ENCODE data around the gene MARK2.

Gene MARK2

DNA sequence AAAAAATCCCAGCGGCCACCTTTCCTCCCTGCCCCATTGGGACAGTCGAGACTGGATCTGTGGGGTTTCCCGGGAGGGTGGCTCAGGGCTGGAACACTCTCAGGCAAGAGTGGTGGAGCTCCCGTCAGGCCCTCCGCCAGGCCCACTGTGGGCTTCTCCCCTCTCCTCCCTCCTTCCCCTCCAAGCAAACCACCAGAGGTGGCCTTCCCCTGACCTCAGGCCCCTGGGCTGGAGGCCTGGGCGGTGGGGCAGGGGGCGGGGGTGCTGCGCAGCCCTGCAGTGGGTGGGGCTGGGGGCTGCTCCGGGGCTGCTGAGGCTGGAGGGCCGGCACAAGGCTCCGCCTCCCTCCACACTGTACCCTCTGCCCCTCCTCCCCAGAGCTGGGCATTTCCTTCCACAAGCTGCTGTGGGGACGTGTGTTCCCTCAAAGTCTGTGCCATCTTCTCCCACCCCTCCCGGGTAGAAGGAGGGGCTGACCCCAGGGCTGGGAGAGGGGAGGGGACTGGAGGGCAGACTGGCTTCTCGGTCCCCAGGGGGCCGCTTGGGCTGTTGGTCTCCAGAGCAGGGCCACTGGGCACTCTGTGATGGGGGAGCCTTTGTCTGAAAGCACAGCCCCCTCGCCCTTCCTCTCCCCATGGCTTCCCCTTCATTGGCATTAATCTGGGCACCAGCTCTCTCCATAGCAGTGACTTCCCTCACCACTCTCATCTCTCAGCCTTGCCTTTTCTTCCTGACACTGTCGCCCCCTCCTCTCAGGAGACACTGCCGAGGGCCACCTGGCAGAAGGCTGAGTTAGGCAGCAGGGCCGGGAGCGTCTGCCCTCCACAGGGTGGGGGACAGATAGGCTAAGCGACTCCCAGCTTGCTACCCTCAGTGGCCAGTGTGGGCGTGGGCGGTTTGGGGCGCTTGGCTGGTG is 70.9 kb downstream of the MARK2 start:
- no peak for DNase-seq (ENCODE audit: low read depth)

- no peak for DNase-seq (ENCODE audit: low read depth)
These were observed 71.8 kb downstream of the MARK2 start for GRCh38 chr11:63910675-63911074.

DNA sequence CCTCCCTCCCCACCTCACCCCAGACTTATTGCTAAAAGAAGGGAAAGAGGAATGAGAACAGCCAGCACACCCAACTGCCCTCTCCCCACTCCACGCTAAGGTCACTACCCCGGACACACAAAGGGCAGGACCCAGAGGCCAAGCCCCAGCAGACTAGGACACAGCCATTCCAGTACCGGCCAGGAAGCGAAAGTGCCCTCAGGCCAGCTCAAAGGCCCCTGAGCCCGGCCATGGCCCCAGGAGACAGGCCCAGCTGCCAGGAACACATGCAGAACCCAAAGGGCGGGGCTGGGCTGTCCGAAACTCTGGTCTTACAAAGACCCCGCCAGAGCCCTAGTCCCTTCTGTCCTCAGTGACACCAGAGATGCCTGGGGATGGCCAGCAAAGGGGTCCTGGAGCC is 72.5 kb downstream of the MARK2 start:
- DNase-seq (ENCODE audit: low read depth): no peak

DNA sequence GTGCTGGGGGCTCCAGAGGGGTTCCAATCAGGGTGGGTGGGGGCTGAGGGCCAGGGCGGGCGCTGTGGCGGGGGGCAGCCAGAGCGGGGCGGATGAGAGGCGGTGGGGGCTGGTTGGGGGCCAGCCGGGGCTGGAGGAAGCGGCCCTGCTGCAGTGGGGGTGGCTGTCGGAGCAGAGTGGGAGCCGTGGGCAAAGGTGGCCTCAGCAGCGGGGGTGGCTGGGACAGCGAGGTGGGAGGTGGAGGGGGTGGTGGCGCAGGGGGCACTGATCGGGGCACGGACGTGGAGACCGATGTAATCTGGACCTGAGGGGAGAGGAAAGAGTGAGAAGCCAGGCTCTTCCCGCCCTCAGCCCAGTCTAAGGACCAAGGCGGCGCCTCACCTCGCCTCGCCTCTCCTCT is 73.0 kb downstream of the MARK2 start:
- no peak for DNase-seq (ENCODE audit: low read depth)

DNA sequence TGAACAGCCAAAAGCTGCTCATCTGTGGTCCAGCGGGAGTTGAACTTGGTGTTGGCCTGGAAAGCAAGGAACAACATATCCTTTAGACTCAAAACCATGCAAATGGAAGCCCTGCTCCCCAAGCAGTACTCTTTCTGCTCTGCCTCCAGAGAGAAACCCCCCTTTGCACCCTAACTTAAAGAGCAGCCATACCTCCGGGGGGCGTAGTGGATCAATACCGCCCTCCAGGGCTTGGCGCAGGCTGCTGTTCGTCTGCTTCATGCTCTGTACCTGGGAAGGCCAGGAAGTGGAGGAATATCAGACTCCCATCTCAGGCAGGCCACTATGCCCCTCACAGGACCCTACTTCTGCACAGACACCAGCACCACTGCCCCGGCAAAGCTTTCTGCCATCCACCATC is 73.8 kb downstream of the MARK2 start:
- no peak for DNase-seq (ENCODE audit: low read depth)

GRCh38 chr11:63913866-63914830 is 75.2 kb downstream of the MARK2 start:
- no peak for DNase-seq (ENCODE audit: low read depth)

- no peak for DNase-seq (ENCODE audit: low read depth)
These were observed 76.2 kb downstream of the MARK2 start for GRCh38 chr11:63914896-63915691.

DNA sequence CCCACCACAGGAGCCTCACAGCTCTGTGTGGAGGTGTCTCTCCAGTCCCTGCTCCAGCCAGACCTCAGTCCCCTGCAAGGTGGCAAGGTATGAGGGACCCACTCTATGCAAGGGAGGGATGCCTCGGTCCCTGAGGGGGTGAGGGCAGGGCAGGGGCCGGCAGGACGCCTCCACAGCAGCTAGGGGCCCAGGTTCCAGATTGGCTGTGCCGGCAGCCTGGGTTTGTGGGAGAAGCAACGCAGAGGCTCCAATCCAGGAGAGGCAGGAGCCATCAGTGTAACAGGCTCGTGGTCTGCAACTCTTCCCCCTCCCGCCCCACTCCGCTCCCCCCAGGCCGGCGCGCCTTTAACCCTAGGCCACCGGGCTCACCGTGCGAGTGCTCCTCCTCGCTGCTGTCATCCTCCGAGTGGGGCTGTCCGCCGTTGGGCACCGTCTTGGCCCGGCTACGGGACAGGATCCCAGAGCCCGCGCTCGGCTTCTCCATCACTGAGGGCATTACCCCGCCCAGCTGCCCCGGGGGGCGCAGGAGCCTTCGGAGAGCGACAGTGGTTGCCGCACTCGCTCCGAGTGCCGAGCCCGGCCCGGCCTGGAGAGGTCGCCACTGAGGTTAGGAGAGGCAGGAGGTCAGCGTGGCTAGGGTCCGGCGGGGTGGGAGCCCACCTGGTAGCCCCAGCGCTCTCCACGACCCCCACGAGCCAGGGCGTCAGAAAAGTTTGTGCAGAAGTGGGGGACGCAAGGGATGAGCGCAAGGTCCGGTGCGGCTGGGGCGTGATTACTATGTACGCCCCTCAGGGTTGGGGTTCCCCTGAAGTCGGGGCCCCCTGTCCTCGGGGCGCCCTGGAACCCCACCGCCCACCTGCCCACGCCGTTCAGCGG is 77.3 kb downstream of the MARK2 start:
- DNase-seq (ENCODE audit: low read depth): peak; percentile 48

DNA sequence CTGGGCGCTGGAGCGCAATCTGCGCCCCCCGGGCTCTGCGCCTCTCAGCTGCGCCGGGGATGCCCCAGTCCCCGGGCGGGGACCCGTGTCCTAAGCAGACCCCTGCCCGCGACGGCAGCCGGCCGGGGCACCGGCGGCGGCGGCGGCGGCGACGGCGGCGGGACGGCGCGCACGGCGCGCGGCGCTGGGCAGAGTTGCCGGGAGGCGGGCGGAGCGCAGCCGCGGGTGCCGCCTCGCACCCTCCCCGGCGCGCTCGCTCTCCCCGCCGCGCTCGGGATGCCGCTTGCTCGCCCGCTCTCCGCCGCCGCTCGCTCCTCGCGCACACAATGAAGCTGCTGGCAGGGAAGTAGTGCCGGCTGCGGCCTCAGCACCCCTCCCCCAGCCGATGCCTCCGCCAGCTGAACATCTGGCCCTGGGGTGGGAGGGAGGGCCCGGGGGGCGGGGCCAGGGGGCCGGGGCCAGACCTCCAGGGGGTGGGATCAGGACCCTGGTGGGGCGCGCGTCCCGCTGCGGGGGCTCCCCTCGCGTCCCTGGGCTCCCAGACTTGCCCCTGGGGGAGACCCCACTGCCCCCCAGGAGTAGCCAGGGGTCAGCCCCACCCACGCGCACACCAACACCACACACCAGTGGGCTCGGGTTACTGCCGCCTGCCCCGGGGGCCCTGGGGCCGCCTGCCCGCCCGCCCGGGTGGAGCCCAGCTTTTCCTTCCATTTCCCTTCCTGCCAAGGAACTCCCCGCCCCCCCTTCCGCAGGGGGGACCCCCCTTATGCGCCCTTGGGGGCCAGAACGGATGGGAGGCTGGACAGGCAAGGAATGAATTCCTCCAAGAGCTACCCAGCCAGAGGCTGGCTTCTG is 78.2 kb downstream of the MARK2 start, which contains the start of gene RCOR2:
Gene RCOR2, minus strand, starts transcription at position 328 of the 855 bp plus-strand sequence. CDS start 708 bp downstream, outside the sequence.
- peak; percentile 78 for DNase-seq (ENCODE audit: low read depth)

- peak; percentile 32 for DNase-seq (ENCODE audit: low read depth)
These were observed 79.0 kb downstream of the MARK2 start for GRCh38 chr11:63917692-63918506.

- DNase-seq (ENCODE audit: low read depth): peak; percentile 16
These were observed 79.7 kb downstream of the MARK2 start for GRCh38 chr11:63918507-63919191.

GRCh38 chr11:63919267-63920125 is 80.6 kb downstream of the MARK2 start:
- peak; percentile 28 for DNase-seq (ENCODE audit: low read depth)

- DNase-seq (ENCODE audit: low read depth): no peak
These were observed 81.4 kb downstream of the MARK2 start for GRCh38 chr11:63920126-63920938.

DNA sequence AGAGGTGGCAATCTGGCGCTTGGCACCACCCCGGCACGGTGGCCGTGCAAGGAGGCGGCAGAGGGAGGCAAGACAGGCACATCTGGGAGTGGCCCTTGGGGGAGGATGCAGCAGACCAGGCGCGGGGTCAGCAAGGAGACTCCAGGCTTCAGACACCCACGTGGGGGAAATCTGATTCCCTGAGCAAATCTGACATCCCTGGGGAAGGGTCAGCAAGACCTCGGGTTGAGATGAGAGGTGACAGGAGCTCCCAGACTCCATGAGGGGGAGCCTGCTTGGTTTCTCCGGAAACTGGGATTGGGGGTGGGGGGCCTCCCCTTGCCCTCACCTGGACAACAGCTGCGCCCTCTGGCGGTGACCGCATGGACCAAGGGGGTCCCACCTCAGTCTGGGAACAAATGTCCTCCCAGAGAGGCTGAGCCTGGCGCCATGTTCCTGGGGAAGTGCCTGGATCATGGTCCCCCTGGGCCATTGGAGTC is 82.1 kb downstream of the MARK2 start:
- DNase-seq (ENCODE audit: low read depth): no peak

DNA sequence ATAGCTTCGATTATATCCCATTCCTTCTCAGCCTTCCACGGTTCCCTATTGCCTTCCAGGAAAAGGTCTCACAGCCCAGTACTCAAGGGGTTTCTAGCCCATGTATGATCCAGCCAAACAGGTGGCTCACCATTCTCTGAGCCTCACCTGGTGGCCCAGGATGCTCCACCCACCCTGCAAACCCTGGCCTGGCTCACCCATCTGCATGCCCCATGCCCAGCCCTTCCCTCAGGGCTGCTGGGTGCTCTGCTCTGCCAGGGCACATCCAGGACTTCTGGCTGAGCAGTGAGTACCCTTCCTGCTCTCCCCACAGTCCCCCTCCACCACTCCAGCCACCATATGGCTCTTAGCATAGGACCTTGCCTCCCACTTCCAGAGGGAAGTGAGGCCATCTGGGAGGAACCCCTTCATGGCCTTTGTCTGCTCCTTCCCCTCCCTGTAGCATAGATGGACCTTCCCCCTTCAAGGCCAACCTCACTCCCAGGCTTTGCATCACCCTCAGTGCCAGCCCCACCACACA is 83.8 kb downstream of the MARK2 start:
- no peak for DNase-seq (ENCODE audit: low read depth)

DNA sequence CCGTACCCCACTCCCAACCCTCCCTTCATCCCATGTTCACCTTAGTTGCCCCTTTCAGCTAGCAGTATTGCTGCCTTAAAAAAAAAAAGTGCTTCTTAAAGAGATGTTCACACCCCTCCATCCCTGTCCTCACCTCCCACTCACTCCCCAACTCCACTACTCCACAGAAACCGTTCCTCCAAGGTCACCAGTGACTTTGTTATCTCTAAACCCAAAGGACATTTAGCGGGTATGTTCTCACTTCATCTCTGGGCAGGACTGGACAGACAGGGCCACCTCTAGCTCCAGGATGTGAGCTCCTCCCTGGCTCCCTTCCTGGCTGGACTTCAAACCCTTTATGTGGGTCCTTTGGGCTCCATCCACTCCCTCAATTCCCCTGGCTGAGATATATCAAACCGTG is 84.4 kb downstream of the MARK2 start:
- no peak for DNase-seq (ENCODE audit: low read depth)
